Muscle layer of duodenum (tissue), 2 donors: ENCODE data around the gene PRM1.

Experiments used
- H3K27ac ChIP-seq: one replicate; pipeline ENCODE4 v1.7.0; 2013; ENCODE audit warnings: mild to moderate bottlenecking, low read length
- H3K27me3 ChIP-seq: one replicate; pipeline ENCODE4 v1.7.0; 2013; ENCODE audit warnings: low read depth, mild to moderate bottlenecking, control low read depth, low read length
- H3K36me3 ChIP-seq, 2 donors: one replicate each; pipeline ENCODE4 v1.7.0; 2013; ENCODE audit warnings: low read length in 2 of 2, control low read depth in 1 of 2, mild to moderate bottlenecking in 1 of 2; ENCODE audit not compliant: insufficient read depth in 2 of 2, control insufficient read depth in 1 of 2
- H3K4me1 ChIP-seq, 2 donors: one replicate each; pipeline ENCODE4 v1.7.0; 2013; ENCODE audit warnings: low read length in 2 of 2, mild to moderate bottlenecking in 2 of 2, control low read depth in 1 of 2, moderate library complexity in 1 of 2; ENCODE audit not compliant: insufficient read depth in 2 of 2, control insufficient read depth in 1 of 2
- H3K4me3 ChIP-seq, 2 donors: one replicate each; pipeline ENCODE4 v1.7.0; 2013; ENCODE audit warnings: low read length in 2 of 2, low read depth in 1 of 2, mild to moderate bottlenecking in 1 of 2
- H3K9me3 ChIP-seq, 2 donors: one replicate each; pipeline ENCODE4 v1.7.0; 2013; ENCODE audit warnings: low read length in 2 of 2, control low read depth in 1 of 2, mild to moderate bottlenecking in 1 of 2; ENCODE audit not compliant: control insufficient read depth in 1 of 2
- donor health status: healthy.

PRM1 gene

GRCh38 chr16:11232852-11233726 is 48.0 kb downstream of the PRM1 start:
- H3K4me3 ChIP-seq: no peak overlapping the region
- H3K36me3 ChIP-seq: no peaks in the 10 kb centered on the region
- H3K27ac ChIP-seq: no peak overlapping the region

GRCh38 chr16:11232302-11232851 is 48.8 kb downstream of the PRM1 start:
- no peaks in the 10 kb centered on the region for H3K4me1 ChIP-seq
- H3K9me3 ChIP-seq: no peaks in the 10 kb centered on the region
- H3K27me3 ChIP-seq: no peaks in the 10 kb centered on the region
- no peak overlapping the region for H3K27ac ChIP-seq
- H3K36me3 ChIP-seq: no peaks in the 10 kb centered on the region
- no peak overlapping the region for H3K4me3 ChIP-seq

More at GRCh38 chr16:11232852-11233726, 48.0 kb downstream of the PRM1 start:
- H3K27me3 ChIP-seq: no peaks in the 10 kb centered on the region
- H3K4me1 ChIP-seq: no peaks in the 10 kb centered on the region
- no peaks in the 10 kb centered on the region for H3K9me3 ChIP-seq

- Histone ChIP-seq H3K27ac (no peak overlapping the region), H3K36me3 (no peaks in the 10 kb centered on the region), H3K4me1 (no peaks in the 10 kb centered on the region), H3K27me3 (no peaks in the 10 kb centered on the region), H3K4me3 (no peak overlapping the region), H3K9me3 (no peaks in the 10 kb centered on the region)
Observed at GRCh38 chr16:11231367-11231970, 49.7 kb downstream of the PRM1 start.
